HEK293 (cell line): ENCODE data around the gene TRAP1.

Source experiments
- GLIS1 ChIP-seq: fragments of 450-650 bp; formaldehyde crosslinking; IDR thresholded peaks from 2 replicates; pipeline ENCODE4 v1.5.1; 2016; ENCODE audit warnings: missing biosample characterization, missing genetic modification characterization
- YY1 ChIP-seq: fragments of 450-650 bp; formaldehyde crosslinking; IDR thresholded peaks from 2 replicates; pipeline ENCODE4 v1.5.1; 2018; ENCODE audit warnings: missing biosample characterization, missing genetic modification characterization
- ZBTB1 ChIP-seq: fragments of 450-650 bp; formaldehyde crosslinking; IDR thresholded peaks from 2 replicates; pipeline ENCODE4 v1.5.1; 2016; ENCODE audit warnings: missing biosample characterization, missing genetic modification characterization
- ZBTB21 ChIP-seq: fragments of 450-650 bp; formaldehyde crosslinking; IDR thresholded peaks from 2 replicates; pipeline ENCODE4 v1.5.1; 2017; ENCODE audit warnings: missing biosample characterization, missing genetic modification characterization
- ZNF175 ChIP-seq: fragments of 450-650 bp; formaldehyde crosslinking; IDR thresholded peaks from 2 replicates; pipeline ENCODE4 v1.5.1; 2016; ENCODE audit warnings: missing biosample characterization, missing genetic modification characterization
- ZNF211 ChIP-seq: fragments of 450-650 bp; formaldehyde crosslinking; IDR thresholded peaks from 2 replicates; pipeline ENCODE4 v1.5.1; 2016; ENCODE audit warnings: low read depth, missing biosample characterization, missing genetic modification characterization
- ZNF433 ChIP-seq: fragments of 450-650 bp; formaldehyde crosslinking; IDR thresholded peaks from 2 replicates; pipeline ENCODE4 v1.5.1; 2016; ENCODE audit warnings: missing biosample characterization, missing genetic modification characterization, low read depth
- ZNF501 ChIP-seq: fragments of 450-650 bp; formaldehyde crosslinking; IDR thresholded peaks from 2 replicates; pipeline ENCODE4 v1.5.1; 2016; ENCODE audit warnings: missing biosample characterization, missing genetic modification characterization
- ZNF513 ChIP-seq: fragments of 450-650 bp; IDR thresholded peaks from 2 replicates; pipeline ENCODE4 v1.5.1; 2018; ENCODE audit warnings: missing biosample characterization, missing genetic modification characterization
- ZNF654 ChIP-seq: fragments of 450-650 bp; formaldehyde crosslinking; IDR thresholded peaks from 2 replicates; pipeline ENCODE4 v1.5.1; 2016; ENCODE audit warnings: low read depth, missing biosample characterization, missing genetic modification characterization
- TF ChIP-seq, protein P1 (sequence below): fragments of 450-650 bp; formaldehyde crosslinking; IDR thresholded peaks from 2 replicates; pipeline ENCODE4 v1.5.1; 2016; ENCODE audit warnings: missing biosample characterization, missing genetic modification characterization
- TF ChIP-seq, protein P2 (sequence below): fragments of 450-650 bp; formaldehyde crosslinking; IDR thresholded peaks from 2 replicates; pipeline ENCODE4 v1.5.1; 2016; ENCODE audit warnings: missing biosample characterization, missing genetic modification characterization
- TF ChIP-seq, protein P3 (sequence below): fragments of 450-650 bp; formaldehyde crosslinking; IDR thresholded peaks from 2 replicates; pipeline ENCODE4 v1.5.1; 2016; ENCODE audit warnings: missing biosample characterization, missing genetic modification characterization

GRCh38 chr16:3728424-3729160, 11.3 kb upstream of the TRAP1 start:
- TF ChIP-seq, protein P1, sequence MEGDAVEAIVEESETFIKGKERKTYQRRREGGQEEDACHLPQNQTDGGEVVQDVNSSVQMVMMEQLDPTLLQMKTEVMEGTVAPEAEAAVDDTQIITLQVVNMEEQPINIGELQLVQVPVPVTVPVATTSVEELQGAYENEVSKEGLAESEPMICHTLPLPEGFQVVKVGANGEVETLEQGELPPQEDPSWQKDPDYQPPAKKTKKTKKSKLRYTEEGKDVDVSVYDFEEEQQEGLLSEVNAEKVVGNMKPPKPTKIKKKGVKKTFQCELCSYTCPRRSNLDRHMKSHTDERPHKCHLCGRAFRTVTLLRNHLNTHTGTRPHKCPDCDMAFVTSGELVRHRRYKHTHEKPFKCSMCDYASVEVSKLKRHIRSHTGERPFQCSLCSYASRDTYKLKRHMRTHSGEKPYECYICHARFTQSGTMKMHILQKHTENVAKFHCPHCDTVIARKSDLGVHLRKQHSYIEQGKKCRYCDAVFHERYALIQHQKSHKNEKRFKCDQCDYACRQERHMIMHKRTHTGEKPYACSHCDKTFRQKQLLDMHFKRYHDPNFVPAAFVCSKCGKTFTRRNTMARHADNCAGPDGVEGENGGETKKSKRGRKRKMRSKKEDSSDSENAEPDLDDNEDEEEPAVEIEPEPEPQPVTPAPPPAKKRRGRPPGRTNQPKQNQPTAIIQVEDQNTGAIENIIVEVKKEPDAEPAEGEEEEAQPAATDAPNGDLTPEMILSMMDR (tag by site-specific recombination), result no peak
- TF ChIP-seq YY1 (tag by site-specific recombination) (no peak), ZNF654 (tag by site-specific recombination) (no peak), ZNF433 (no peak), ZNF501 (no peak), ZNF513 (tag by site-specific recombination) (no peak), ZBTB21 (no peak), GLIS1 (no peak), ZNF211 (tag by site-specific recombination) (no peak), ZBTB1 (tag by site-specific recombination) (no peak), ZNF175 (tag by site-specific recombination) (no peak)
- TF ChIP-seq, protein P2, sequence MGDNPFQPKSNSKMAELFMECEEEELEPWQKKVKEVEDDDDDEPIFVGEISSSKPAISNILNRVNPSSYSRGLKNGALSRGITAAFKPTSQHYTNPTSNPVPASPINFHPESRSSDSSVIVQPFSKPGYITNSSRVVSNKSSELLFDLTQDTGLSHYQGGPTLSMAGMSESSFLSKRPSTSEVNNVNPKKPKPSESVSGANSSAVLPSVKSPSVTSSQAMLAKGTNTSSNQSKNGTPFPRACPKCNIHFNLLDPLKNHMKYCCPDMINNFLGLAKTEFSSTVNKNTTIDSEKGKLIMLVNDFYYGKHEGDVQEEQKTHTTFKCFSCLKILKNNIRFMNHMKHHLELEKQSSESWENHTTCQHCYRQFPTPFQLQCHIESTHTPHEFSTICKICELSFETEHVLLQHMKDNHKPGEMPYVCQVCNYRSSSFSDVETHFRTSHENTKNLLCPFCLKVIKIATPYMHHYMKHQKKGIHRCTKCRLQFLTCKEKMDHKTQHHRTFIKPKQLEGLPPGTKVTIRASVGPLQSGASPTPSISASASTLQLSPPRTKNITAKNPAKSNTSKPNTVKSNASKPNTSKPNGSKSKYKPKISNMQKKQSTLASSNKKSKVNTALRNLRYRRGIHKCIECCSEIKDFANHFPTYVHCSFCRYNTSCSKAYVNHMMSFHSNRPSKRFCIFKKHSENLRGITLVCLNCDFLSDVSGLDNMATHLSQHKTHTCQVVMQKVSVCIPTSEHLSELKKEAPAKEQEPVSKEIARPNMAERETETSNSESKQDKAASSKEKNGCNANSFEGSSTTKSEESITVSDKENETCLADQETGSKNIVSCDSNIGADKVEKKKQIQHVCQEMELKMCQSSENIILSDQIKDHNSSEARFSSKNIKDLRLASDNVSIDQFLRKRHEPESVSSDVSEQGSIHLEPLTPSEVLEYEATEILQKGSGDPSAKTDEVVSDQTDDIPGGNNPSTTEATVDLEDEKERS (tag by site-specific recombination), result no peak
- TF ChIP-seq, protein P3, sequence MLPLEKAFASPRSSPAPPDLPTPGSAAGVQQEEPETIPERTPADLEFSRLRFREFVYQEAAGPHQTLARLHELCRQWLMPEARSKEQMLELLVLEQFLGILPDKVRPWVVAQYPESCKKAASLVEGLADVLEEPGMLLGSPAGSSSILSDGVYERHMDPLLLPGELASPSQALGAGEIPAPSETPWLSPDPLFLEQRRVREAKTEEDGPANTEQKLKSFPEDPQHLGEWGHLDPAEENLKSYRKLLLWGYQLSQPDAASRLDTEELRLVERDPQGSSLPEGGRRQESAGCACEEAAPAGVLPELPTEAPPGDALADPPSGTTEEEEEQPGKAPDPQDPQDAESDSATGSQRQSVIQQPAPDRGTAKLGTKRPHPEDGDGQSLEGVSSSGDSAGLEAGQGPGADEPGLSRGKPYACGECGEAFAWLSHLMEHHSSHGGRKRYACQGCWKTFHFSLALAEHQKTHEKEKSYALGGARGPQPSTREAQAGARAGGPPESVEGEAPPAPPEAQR, result no peak
